ENCODE measurements around the gene PRKCE. TPM values are rescaled to one million over a fixed set of nuclear protein-coding genes. Genes with fewer than 3 reads are reported as not detected.

Gene PRKCE
- polyA plus RNA-seq, 3 donors: 1.3 to 7.7 (median 2.3) TPM

DNA sequence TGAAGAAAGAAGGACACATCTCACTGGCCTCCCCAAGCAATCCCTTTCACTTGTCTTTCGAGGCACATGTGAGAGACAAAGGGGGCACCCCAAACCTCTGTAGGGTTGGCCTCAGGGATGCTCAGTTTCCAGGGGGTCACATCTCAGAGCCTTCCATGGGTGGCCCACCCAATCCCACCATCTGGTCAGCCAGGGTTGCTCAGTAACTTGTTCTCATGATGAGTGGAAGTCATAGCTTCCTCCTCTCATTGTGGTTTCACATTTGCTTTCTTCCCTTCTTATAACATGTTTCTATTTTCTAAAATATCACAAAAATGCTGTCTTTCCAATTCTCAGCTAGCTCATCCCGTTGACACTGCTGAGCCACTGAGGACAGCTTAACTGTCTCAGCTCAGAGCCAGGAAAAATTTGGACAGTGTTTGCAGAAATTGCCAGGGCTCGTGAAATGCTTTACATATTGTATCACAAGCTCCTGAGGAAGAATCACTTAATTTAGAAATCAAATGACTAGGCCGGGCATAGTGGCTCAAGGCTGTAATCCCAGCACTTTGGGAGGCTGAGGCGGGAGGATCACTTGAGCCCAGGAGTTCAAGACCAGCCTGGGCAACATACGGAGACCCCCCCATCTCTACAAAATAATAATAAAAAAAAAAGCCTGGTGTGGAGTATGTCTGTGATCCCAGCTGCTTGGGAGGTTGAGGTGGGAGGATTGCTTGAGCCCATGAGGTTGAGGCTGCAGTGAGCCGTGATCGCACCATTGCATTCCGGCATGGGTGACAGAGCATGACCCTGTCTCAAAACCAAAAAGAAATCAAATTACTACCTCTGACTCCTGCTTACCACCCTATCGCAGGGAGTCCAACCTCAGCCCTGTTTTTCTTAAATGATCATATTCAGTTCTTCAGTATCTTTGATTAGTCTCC is 129.3 kb downstream of the PRKCE start:
- Histone ChIP-seq H3K9ac (ENCODE audit: insufficient read depth, low read length, poor library complexity, severe bottlenecking) (peak overlapping the region; percentile 4), H4K20me1 (ENCODE audit: insufficient read depth, low read length) (peaks cover 7% of the 10 kb centered on the region), H3K36me3 (replicated peaks in 1 of 2; ENCODE audit: control insufficient read depth in 1 of 2, insufficient read depth in 2 of 2, low read length in 2 of 2) (no peaks in the 10 kb centered on the region), H3K27ac (ENCODE audit: low read depth in 1 of 2, low read length in 2 of 2) (peak overlapping the region; percentile 27 to 68), H3K27me3 (ENCODE audit: control insufficient read depth in 2 of 2, insufficient read depth in 2 of 2, low read length in 2 of 2) (no peaks in the 10 kb centered on the region), H3K4me1 (ENCODE audit: control insufficient read depth in 1 of 2, insufficient read depth in 2 of 2, low read length in 2 of 2) (peaks cover 21 to 27% of the 10 kb centered on the region in 2 donors), H2AFZ (ENCODE audit: insufficient read depth, low read depth, low read length, poor library complexity, severe bottlenecking) (no peak overlapping the region), H3K4me3 (replicated peaks in 1 of 3; ENCODE audit: low read depth in 2 of 3, low read length in 3 of 3) (no peak overlapping the region), H3K79me2 (ENCODE audit: insufficient read depth, low read length) (peaks cover 17% of the 10 kb centered on the region), H3K4me2 (replicated peaks; ENCODE audit: extremely low read depth, low read length, poor library complexity, severe bottlenecking) (no peak overlapping the region), H3K9me3 (replicated peaks in 1 of 2; ENCODE audit: control insufficient read depth in 1 of 2, insufficient read depth in 1 of 2, low read length in 2 of 2) (no peaks in the 10 kb centered on the region)
- H3K4me3 Mint-ChIP-seq: no peak overlapping the region
- peaks cover 0 to 2% (median 0%) of the 10 kb centered on the region in 7 donors for H3K9me3 Mint-ChIP-seq
- no peak for DNase-seq
- no peaks in the 10 kb centered on the region for H3K36me3 Mint-ChIP-seq
- TF ChIP-seq, protein P1, sequence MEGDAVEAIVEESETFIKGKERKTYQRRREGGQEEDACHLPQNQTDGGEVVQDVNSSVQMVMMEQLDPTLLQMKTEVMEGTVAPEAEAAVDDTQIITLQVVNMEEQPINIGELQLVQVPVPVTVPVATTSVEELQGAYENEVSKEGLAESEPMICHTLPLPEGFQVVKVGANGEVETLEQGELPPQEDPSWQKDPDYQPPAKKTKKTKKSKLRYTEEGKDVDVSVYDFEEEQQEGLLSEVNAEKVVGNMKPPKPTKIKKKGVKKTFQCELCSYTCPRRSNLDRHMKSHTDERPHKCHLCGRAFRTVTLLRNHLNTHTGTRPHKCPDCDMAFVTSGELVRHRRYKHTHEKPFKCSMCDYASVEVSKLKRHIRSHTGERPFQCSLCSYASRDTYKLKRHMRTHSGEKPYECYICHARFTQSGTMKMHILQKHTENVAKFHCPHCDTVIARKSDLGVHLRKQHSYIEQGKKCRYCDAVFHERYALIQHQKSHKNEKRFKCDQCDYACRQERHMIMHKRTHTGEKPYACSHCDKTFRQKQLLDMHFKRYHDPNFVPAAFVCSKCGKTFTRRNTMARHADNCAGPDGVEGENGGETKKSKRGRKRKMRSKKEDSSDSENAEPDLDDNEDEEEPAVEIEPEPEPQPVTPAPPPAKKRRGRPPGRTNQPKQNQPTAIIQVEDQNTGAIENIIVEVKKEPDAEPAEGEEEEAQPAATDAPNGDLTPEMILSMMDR (IDR thresholded peaks at IDR 0.05): no peak
- intact Hi-C loops (cut with micrococcal nuclease): no loop called here
- H3K27me3 Mint-ChIP-seq (ENCODE audit: low read depth in 3 of 3): no peaks in the 10 kb centered on the region
- 20% methylated on average over 1 of the region's 10 CpGs for WGBS (ENCODE audit: insufficient coverage)
- H3K27ac Mint-ChIP-seq: peak overlapping the region in 4 of 7 donors; percentile 1 to 84 (median 72)
- H3K4me1 Mint-ChIP-seq: peaks cover 40% of the 10 kb centered on the region

DNA sequence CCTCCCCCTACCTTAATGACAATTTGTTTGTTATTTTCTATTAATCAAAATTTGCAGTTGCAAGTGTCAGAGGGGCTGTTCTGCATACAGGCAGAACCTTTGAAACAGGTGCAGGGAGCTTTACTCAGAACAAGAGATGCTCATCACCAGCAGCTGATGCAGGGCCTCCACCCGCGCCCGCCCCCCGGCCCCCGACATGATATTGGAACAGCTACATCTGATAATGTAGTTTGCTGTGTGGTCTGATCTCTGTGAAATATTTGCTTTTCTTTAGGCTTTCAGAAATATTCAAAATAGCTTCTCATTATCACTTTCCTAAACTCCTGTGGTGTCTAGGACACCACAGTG is 130.0 kb downstream of the PRKCE start:
- no peaks in the 10 kb centered on the region for H3K9me3 ChIP-seq (replicated peaks in 1 of 2; ENCODE audit: control insufficient read depth in 1 of 2, insufficient read depth in 1 of 2, low read length in 2 of 2)
- H3K9me3 Mint-ChIP-seq: peaks cover 0 to 2% (median 0%) of the 10 kb centered on the region in 7 donors
- H3K4me3 Mint-ChIP-seq: no peak overlapping the region
- H3K36me3 ChIP-seq (replicated peaks in 1 of 2; ENCODE audit: control insufficient read depth in 1 of 2, insufficient read depth in 2 of 2, low read length in 2 of 2): no peaks in the 10 kb centered on the region
- H3K4me3 ChIP-seq (replicated peaks in 1 of 3; ENCODE audit: low read depth in 2 of 3, low read length in 3 of 3): no peak overlapping the region
- H3K4me2 ChIP-seq (replicated peaks; ENCODE audit: extremely low read depth, low read length, poor library complexity, severe bottlenecking): no peak overlapping the region
- no peaks in the 10 kb centered on the region for H3K27me3 ChIP-seq (ENCODE audit: control insufficient read depth in 2 of 2, insufficient read depth in 2 of 2, low read length in 2 of 2)
- no peak for DNase-seq
- H3K4me1 Mint-ChIP-seq: peaks cover 40% of the 10 kb centered on the region
- H3K27ac ChIP-seq (ENCODE audit: low read depth in 1 of 2, low read length in 2 of 2): no peak overlapping the region
- H4K20me1 ChIP-seq (ENCODE audit: insufficient read depth, low read length): peaks cover 7% of the 10 kb centered on the region
- H3K79me2 ChIP-seq (ENCODE audit: insufficient read depth, low read length): peaks cover 17% of the 10 kb centered on the region
- no peak overlapping the region for H3K9ac ChIP-seq (ENCODE audit: insufficient read depth, low read length, poor library complexity, severe bottlenecking)
- H3K36me3 Mint-ChIP-seq: no peaks in the 10 kb centered on the region
- intact Hi-C loops (cut with micrococcal nuclease): no loop called here
- WGBS (ENCODE audit: insufficient coverage): no CpG with 5 or more reads among the region's 5 CpGs
- no peaks in the 10 kb centered on the region for H3K27me3 Mint-ChIP-seq (ENCODE audit: low read depth in 3 of 3)
- peaks cover 15 to 21% of the 10 kb centered on the region in 2 donors for H3K4me1 ChIP-seq (ENCODE audit: control insufficient read depth in 1 of 2, insufficient read depth in 2 of 2, low read length in 2 of 2)
- H2AFZ ChIP-seq (ENCODE audit: insufficient read depth, low read depth, low read length, poor library complexity, severe bottlenecking): no peak overlapping the region
- TF ChIP-seq, protein P1 (IDR thresholded peaks at IDR 0.05): no peak
- no peak overlapping the region for H3K27ac Mint-ChIP-seq
